ENCODE data around the gene UBE2J1.

Gene UBE2J1

GRCh38 chr6:89287351-89288028, 65.0 kb downstream of the UBE2J1 start:
- Histone ChIP-seq H3K36me3 (no peaks in the 10 kb centered on the region), H3K4me1 (no peaks in the 10 kb centered on the region), H3K9me3 (no peaks in the 10 kb centered on the region), H3K4me3 (ENCODE audit: low read depth, low read length) (no peak overlapping the region), H3K27me3 (no peaks in the 10 kb centered on the region)
- DNase-seq = no peak
- TF ChIP-seq CTCF (IDR thresholded peaks at IDR 0.05; ENCODE audit: low read depth, low read length) = no peak

GRCh38 chr6:89286516-89286915, 66.0 kb downstream of the UBE2J1 start:
- H3K4me1 ChIP-seq = no peaks in the 10 kb centered on the region
- no peaks in the 10 kb centered on the region for H3K27me3 ChIP-seq
- TF ChIP-seq CTCF (IDR thresholded peaks at IDR 0.05; ENCODE audit: low read depth, low read length) = no peak
- H3K9me3 ChIP-seq = no peaks in the 10 kb centered on the region
- no peaks in the 10 kb centered on the region for H3K36me3 ChIP-seq
- DNase-seq = no peak
- H3K4me3 ChIP-seq (ENCODE audit: low read depth, low read length) = no peak overlapping the region

GRCh38 chr6:89284963-89285735, 67.4 kb downstream of the UBE2J1 start:
- no peak for DNase-seq
- Histone ChIP-seq H3K9me3 (no peaks in the 10 kb centered on the region), H3K4me3 (ENCODE audit: low read depth, low read length) (no peak overlapping the region), H3K27me3 (no peaks in the 10 kb centered on the region), H3K36me3 (no peaks in the 10 kb centered on the region), H3K4me1 (no peaks in the 10 kb centered on the region)
- TF ChIP-seq CTCF (IDR thresholded peaks at IDR 0.05; ENCODE audit: low read depth, low read length) = no peak

GRCh38 chr6:89284081-89284480, 68.4 kb downstream of the UBE2J1 start:
- H3K4me1 ChIP-seq = no peaks in the 10 kb centered on the region
- no peak for TF ChIP-seq CTCF (IDR thresholded peaks at IDR 0.05; ENCODE audit: low read depth, low read length)
- no peaks in the 10 kb centered on the region for H3K36me3 ChIP-seq
- no peak overlapping the region for H3K4me3 ChIP-seq (ENCODE audit: low read depth, low read length)
- DNase-seq = no peak
- H3K9me3 ChIP-seq = no peaks in the 10 kb centered on the region
- H3K27me3 ChIP-seq = no peaks in the 10 kb centered on the region

GRCh38 chr6:89282749-89283148, 69.8 kb downstream of the UBE2J1 start:
- H3K36me3 ChIP-seq = no peaks in the 10 kb centered on the region
- TF ChIP-seq CTCF (IDR thresholded peaks at IDR 0.05; ENCODE audit: low read depth, low read length) = no peak

GRCh38 chr6:89281779-89282246, 70.7 kb downstream of the UBE2J1 start:
- no peaks in the 10 kb centered on the region for H3K9me3 ChIP-seq
- peak; percentile 46 for DNase-seq
- TF ChIP-seq CTCF (IDR thresholded peaks at IDR 0.05; ENCODE audit: low read depth, low read length) = peak; percentile 70
- no peaks in the 10 kb centered on the region for H3K4me1 ChIP-seq
- no peaks in the 10 kb centered on the region for H3K27me3 ChIP-seq
- no peak overlapping the region for H3K4me3 ChIP-seq (ENCODE audit: low read depth, low read length)
- no peaks in the 10 kb centered on the region for H3K36me3 ChIP-seq

More at GRCh38 chr6:89282749-89283148, 69.8 kb downstream of the UBE2J1 start:
- Histone ChIP-seq H3K4me1 (no peaks in the 10 kb centered on the region), H3K9me3 (no peaks in the 10 kb centered on the region), H3K27me3 (no peaks in the 10 kb centered on the region), H3K4me3 (ENCODE audit: low read depth, low read length) (no peak overlapping the region)
- DNase-seq = no peak
